Spleen (tissue), 13 donors: Measurements from ENCODE around the gene PSRC1. TPM values are rescaled to one million over a fixed set of nuclear protein-coding genes. Genes with fewer than 3 reads are reported as not detected.

Source experiments
- DNase-seq: peaks from one replicate; pipeline ENCODE4 v3.0.0-alpha.2; 2020
- H3K27ac ChIP-seq, 8 donors: fragments of 200-600 bp; sonication (generic) in 7 of 8; 1 replicate in 4 of 8; 2 replicates in 4 of 8; pipeline versions ENCODE4 v1.5.0 to v1.8.0; 2016 to 2021; ENCODE audit warnings: inconsistent platforms in 4 of 8, mild to moderate bottlenecking in 4 of 8, moderate library complexity in 1 of 8
- H3K27me3 ChIP-seq, 7 donors: fragments of 200-600 bp; sonication (generic) in 6 of 7; replicated peaks in 1 of 7; 1 replicate in 4 of 7; 2 replicates in 3 of 7; pipeline versions ENCODE4 v1.5.0 to v1.8.0; 2016 to 2021; ENCODE audit warnings: inconsistent platforms in 3 of 7, mild to moderate bottlenecking in 1 of 7
- H3K36me3 ChIP-seq, 6 donors: fragments of 200-600 bp; sonication (generic) in 5 of 6; 1 replicate in 4 of 6; 2 replicates in 2 of 6; pipeline versions ENCODE4 v1.5.0 to v1.8.0; 2016 to 2021; ENCODE audit warnings: inconsistent platforms in 2 of 6
- H3K4me1 ChIP-seq, 6 donors: fragments of 200-600 bp; sonication (generic) in 5 of 6; 1 replicate in 3 of 6; 2 replicates in 3 of 6; pipeline versions ENCODE4 v1.5.0 to v1.8.0; 2016 to 2021; ENCODE audit warnings: inconsistent platforms in 3 of 6
- H3K4me3 ChIP-seq, 8 donors: fragments of 200-600 bp; sonication (generic) in 7 of 8; 1 replicate in 4 of 8; 2 replicates in 4 of 8; pipeline versions ENCODE4 v1.5.0 to v1.8.0; 2016 to 2021; ENCODE audit warnings: inconsistent platforms in 4 of 8, mild to moderate bottlenecking in 4 of 8, moderate library complexity in 2 of 8
- H3K9me3 ChIP-seq, 8 donors: fragments of 200-600 bp; sonication (generic) in 7 of 8; 1 replicate in 4 of 8; 2 replicates in 4 of 8; pipeline versions ENCODE4 v1.5.0 to v1.8.0; 2016 to 2021; ENCODE audit warnings: inconsistent platforms in 4 of 8
- POLR2A ChIP-seq, 3 donors: fragments of 450-650 bp; IDR thresholded peaks; one replicate each; pipeline ENCODE4 v1.5.1; 2017; ENCODE audit warnings: antibody characterized with exemption in 3 of 3, mild to moderate bottlenecking in 1 of 3
- POLR2AphosphoS5 ChIP-seq, 3 donors: sonication (generic); formaldehyde crosslinking; IDR thresholded peaks; one replicate each; pipeline ENCODE4 v1.5.1; 2017; ENCODE audit warnings: antibody characterized with exemption in 3 of 3
- WGBS, 5 donors: extraction: QIAGEN DNeasy Blood & Tissue Kit in 3 of 5; methylation state at CpG; one replicate each; pipeline versions ENCODE4 v1.1.5 to v1.1.7; 2013 to 2018; 5-methylcytosine and 5-hydroxymethylcytosine counted together
- intact Hi-C: fragments of 100-400 bp; cut with DNase I; formaldehyde crosslinking; loops from one replicate; pipeline ENCODE4 v1.15.0; 2023; ENCODE audit warnings: low total_unique reads
- long read RNA-seq, 2 donors: transcript quantifications; one replicate each; lab custom pipeline, GENCODE V29; 2026
- polyA plus RNA-seq, 3 donors: library from polyadenylated mRNA; stranded (reverse); fragments of 200-250 nt; gene quantifications; one replicate each; pipeline ENCODE4 v1.2.1, GENCODE V29; 2013
- total RNA-seq, 7 donors: library from RNA; depleted of rRNA in 3 of 7; stranded (reverse); fragments of >200 nt in 3 of 7; fragmentation: NEBNext Ultra II Directional in 4 of 7; extraction: Animal tissue kit (Norgen Biotek cat#: 25700) in 4 of 7; gene quantifications; one replicate each; pipeline versions ENCODE4 v1.1.0 to v1.2.1, GENCODE V29; 2016 to 2021
- TF ChIP-seq, protein P1 (sequence below), 11 experiments: fragments of 200-600 bp in 7 of 11; fragments of 450-650 bp in 4 of 11; sonication (generic) in 4 of 11; IDR thresholded peaks in 8 of 11; conservative IDR thresholded peaks in 3 of 11; 1 replicate in 7 of 11; 2 replicates in 4 of 11; pipeline versions ENCODE4 v1.4.0 to v1.8.0; 2016 to 2021; ENCODE audit warnings: antibody characterized with exemption in 11 of 11, inconsistent platforms in 4 of 11, mild to moderate bottlenecking in 1 of 11
- donor health status: healthy with polysubstance abuse.
- donor health status: DM: no; HTN: no; CAD: no; lungs with moderate emphysema.
- donor health status: DM: no; HTN: no; CAD: no.
- donor health status: Bipolar disorder and iron deficiency.
- donor health status: healthy.
- donor health status: DM: no; HTN: no; CAD: no.
- donor health status: DM: yes; HTN: yes; CAD: no.

The PSRC1 gene
- total RNA-seq (1 to 10 TPM; 2.0 to 9.3 (median 3.1) TPM), polyA plus RNA-seq (1 to 10 TPM; 3.5 to 3.9 (median 3.5) TPM)
- long read RNA-seq, donor 1, partial matches to known transcripts = 0 of 2 reads
- long read RNA-seq, donor 1, other reads (novel, unspliced or antisense) = 0 of 2 reads
- long read RNA-seq, donor 2, partial matches to known transcripts = 0 of 3 reads
- long read RNA-seq, donor 2, other reads (novel, unspliced or antisense) = 0 of 3 reads

DNA sequence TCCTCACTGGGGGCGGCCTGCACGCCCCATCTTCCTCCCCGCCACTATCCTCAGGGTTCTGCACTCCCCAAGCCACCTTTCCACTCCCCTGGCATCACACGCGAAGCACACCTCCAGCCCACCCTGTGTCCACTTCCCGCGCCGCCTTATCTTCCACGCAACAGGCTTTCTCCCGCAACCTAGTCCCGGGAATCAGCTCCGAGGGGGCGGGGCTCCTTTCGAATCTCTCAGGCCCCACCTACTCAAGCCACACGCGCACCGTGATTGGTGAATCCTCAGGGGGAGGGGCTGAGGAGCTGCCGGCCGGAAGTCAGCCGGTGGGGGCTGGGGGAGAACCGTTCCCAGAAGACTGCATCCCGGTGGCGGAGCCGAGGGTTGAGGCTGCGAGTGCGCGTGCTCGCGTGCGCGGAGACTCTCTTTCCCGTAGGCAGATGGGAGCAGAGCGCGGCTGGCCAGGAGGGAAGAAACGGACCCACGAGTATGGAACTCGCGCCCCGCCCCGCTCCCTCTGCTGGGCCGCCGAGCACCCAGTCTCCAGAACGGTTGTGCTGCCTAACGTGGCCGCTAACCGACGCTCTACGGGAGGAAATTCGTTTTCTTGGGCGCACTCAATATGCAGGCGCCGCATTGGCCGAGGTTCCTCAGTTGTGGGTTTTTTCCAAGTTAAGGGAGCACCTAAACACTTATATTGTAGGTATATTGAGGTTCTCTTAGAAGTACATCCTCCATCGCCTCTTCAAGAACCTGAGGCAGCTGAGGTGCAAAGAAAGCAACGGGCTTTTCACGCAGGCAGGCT lies at the start of gene PSRC1:
Gene PSRC1, minus strand, starts transcription at position 194 of the 796 bp plus-strand sequence.
- peak; percentile 97 for DNase-seq
- peaks cover 0 to 10% (median 0%) of the 10 kb centered on the region in 6 donors for H3K36me3 ChIP-seq
- TF ChIP-seq POLR2A (IDR thresholded peaks at IDR 0.05) (no peak), POLR2AphosphoS5 (IDR thresholded peaks at IDR 0.05) (peak; percentile 94 to 96 (median 94))
- TF ChIP-seq, protein P1, sequence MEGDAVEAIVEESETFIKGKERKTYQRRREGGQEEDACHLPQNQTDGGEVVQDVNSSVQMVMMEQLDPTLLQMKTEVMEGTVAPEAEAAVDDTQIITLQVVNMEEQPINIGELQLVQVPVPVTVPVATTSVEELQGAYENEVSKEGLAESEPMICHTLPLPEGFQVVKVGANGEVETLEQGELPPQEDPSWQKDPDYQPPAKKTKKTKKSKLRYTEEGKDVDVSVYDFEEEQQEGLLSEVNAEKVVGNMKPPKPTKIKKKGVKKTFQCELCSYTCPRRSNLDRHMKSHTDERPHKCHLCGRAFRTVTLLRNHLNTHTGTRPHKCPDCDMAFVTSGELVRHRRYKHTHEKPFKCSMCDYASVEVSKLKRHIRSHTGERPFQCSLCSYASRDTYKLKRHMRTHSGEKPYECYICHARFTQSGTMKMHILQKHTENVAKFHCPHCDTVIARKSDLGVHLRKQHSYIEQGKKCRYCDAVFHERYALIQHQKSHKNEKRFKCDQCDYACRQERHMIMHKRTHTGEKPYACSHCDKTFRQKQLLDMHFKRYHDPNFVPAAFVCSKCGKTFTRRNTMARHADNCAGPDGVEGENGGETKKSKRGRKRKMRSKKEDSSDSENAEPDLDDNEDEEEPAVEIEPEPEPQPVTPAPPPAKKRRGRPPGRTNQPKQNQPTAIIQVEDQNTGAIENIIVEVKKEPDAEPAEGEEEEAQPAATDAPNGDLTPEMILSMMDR (IDR thresholded peaks at IDR 0.05 in 8 of 11, conservative IDR thresholded peaks at IDR 0.05 in 3 of 11) = peak in 10 of 11 experiments; percentile 42 to 76 (median 67)
- intact Hi-C loops = no loop called here
- no peaks in the 10 kb centered on the region for H3K27me3 ChIP-seq
- no peaks in the 10 kb centered on the region for H3K9me3 ChIP-seq
- WGBS, 5 donors = 0 to 2% (median 1%) methylated on average over 30 to 56 of the region's 56 CpGs
- peaks cover 0 to 39% (median 26%) of the 10 kb centered on the region in 6 donors for H3K4me1 ChIP-seq
- H3K27ac ChIP-seq = peak within 1 kb of the TSS; percentile 72 to 95 (median 89)
- H3K4me3 ChIP-seq = peak within 1 kb of the TSS; percentile 59 to 91 (median 69)

DNA sequence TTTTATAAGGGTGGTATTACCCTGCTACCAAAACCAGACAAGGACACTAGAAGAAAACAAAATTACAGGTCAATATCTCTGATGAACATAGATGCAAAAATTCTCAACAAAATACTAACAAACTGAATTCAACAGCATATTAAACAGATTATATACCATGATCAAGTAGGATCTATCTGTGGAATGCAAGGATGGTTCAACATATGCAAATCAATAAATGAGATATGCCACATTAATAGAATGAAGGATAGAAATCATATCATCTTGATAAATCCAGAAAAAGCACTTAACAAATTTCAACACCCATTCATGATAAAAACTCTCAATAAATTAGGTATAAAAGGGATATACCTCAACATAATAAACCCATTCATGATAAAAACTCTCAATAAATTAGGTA lies 48.2 kb upstream of the PSRC1 start:
- TF ChIP-seq, protein P1 (IDR thresholded peaks at IDR 0.05 in 8 of 11, conservative IDR thresholded peaks at IDR 0.05 in 3 of 11) = no peak
- TF ChIP-seq POLR2A (IDR thresholded peaks at IDR 0.05) (no peak), POLR2AphosphoS5 (IDR thresholded peaks at IDR 0.05) (no peak)
- peaks cover 3 to 36% (median 32%) of the 10 kb centered on the region in 8 donors for H3K9me3 ChIP-seq
- H3K27me3 ChIP-seq = no peaks in the 10 kb centered on the region
- no peak for DNase-seq
- peaks cover 0 to 6% (median 0%) of the 10 kb centered on the region in 6 donors for H3K4me1 ChIP-seq
- intact Hi-C loops = no loop called here
- H3K27ac ChIP-seq = no peak overlapping the region
- H3K4me3 ChIP-seq = no peak overlapping the region
- peaks cover 0 to 99% (median 11%) of the 10 kb centered on the region in 6 donors for H3K36me3 ChIP-seq

DNA sequence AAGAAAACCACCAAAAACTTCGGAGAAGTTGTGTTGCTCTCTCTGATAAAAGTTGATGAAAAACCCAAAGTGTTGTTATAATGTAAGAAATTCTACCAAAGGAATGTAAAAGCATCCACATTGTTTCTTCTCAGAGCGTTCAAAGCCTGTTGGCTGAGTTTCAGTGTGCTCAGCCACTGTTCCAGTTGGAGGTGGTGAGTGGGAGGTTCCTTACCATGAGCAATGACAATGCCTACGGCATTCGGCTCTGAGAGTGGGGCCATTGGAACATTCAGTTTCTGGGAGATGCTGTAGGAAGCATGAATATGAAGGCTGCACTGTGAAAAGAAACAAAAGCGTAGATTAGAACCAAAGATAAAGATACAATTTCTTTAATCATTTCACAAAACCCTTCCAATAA lies 44.3 kb upstream of the PSRC1 start:
- no peak for DNase-seq
- peaks cover 0 to 99% (median 17%) of the 10 kb centered on the region in 6 donors for H3K36me3 ChIP-seq
- no peak for TF ChIP-seq POLR2AphosphoS5 (IDR thresholded peaks at IDR 0.05)
- TF ChIP-seq, protein P1 (IDR thresholded peaks at IDR 0.05 in 8 of 11, conservative IDR thresholded peaks at IDR 0.05 in 3 of 11) = no peak
- TF ChIP-seq POLR2A (IDR thresholded peaks at IDR 0.05) = no peak
- WGBS, 5 donors = 78 to 90% (median 88%) methylated on average over 5 of the region's 5 CpGs
- H3K9me3 ChIP-seq = peaks cover 3 to 27% (median 24%) of the 10 kb centered on the region in 8 donors
- H3K4me1 ChIP-seq = no peaks in the 10 kb centered on the region
- H3K27me3 ChIP-seq = no peaks in the 10 kb centered on the region
- no peak overlapping the region for H3K27ac ChIP-seq
- no peak overlapping the region for H3K4me3 ChIP-seq
- intact Hi-C loops = no loop called here

DNA sequence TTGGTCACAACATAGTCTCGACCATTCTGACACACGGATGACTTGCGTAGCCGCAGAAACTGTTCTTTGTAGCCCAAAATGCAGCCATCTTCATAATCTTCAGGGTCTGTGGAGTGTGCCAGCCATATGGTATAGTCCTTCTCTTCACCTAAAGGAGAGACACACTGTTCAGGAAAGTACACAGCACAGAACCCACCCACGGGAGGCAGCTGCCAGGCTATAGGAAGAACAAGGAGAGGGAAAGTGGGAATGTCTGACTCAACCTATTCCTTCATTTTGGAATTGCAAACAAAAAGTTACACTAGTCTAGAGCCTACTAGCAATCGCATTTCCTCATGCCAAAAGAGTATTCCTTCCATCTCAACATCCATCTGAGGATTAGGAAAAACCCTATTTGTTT lies 40.0 kb upstream of the PSRC1 start:
- intact Hi-C loops = no loop called here
- H3K4me1 ChIP-seq = no peaks in the 10 kb centered on the region
- no peak overlapping the region for H3K27ac ChIP-seq
- no peaks in the 10 kb centered on the region for H3K27me3 ChIP-seq
- 87 to 97% (median 92%) methylated on average over 6 of the region's 6 CpGs for WGBS, 5 donors
- DNase-seq = no peak
- no peak for TF ChIP-seq POLR2A (IDR thresholded peaks at IDR 0.05)
- no peak for TF ChIP-seq POLR2AphosphoS5 (IDR thresholded peaks at IDR 0.05)
- TF ChIP-seq, protein P1 (IDR thresholded peaks at IDR 0.05 in 8 of 11, conservative IDR thresholded peaks at IDR 0.05 in 3 of 11) = no peak
- no peak overlapping the region for H3K4me3 ChIP-seq
- H3K9me3 ChIP-seq = no peaks in the 10 kb centered on the region
- H3K36me3 ChIP-seq = peaks cover 0 to 99% (median 25%) of the 10 kb centered on the region in 6 donors
